Measurements from ENCODE around the gene NODAL.

DNA sequence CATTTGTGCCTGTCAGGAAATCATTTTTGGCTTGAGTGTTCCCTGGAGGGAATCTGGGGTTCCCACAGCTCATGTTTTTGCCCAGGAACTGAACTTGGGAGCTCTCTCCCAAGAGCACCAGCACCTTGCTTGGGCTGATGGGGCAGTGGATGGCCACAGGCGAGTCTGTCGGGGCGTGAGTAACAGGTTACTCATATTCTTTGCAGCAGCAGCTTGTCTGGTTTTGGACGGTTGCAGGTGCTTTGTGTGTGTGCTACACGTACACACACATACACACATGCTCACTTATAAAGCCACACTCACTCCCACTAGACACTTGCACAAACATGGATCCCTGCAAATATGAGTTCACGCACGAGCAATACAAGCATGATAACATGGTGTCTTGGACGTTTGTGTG lies 34.2 kb upstream of the NODAL start:
- TF ChIP-seq CSDC2 (CRISPR knock-in tag; IDR thresholded peaks at IDR 0.05) (no peak), ZNF8 (CRISPR knock-in tag; IDR thresholded peaks at IDR 0.05) (no peak), ZNF565 (CRISPR knock-in tag; conservative IDR thresholded peaks at IDR 0.05; ENCODE audit: low read depth) (no peak), CSRNP3 (CRISPR knock-in tag; IDR thresholded peaks at IDR 0.05) (no peak), RARB (CRISPR knock-in tag; IDR thresholded peaks at IDR 0.05) (no peak)

All from SK-N-SH treated with all-trans-retinoic acid at 6 μM for 48 hours (cell line).